K562 (cell line): ENCODE results near the gene KDM2B. TPM values are rescaled to one million over a fixed set of nuclear protein-coding genes. Genes with fewer than 3 reads are reported as not detected.

Source experiments
- ASH1L ChIP-seq: fragments of 450-650 bp; IDR thresholded peaks from 2 replicates; pipeline ENCODE4 v1.6.1; 2018; ENCODE audit warnings: borderline replicate concordance, mild to moderate bottlenecking, low read depth; ENCODE audit not compliant: partially characterized antibody
- ETV6 ChIP-seq, 3 experiments: fragments of 150-350 bp in 1 of 3; sonication (generic) in 1 of 3; formaldehyde crosslinking in 1 of 3; IDR thresholded peaks; 2 replicates each; pipeline versions ENCODE4 v1.6.1 to v1.8.0; 2014 to 2022; ENCODE audit warnings: borderline replicate concordance in 2 of 3, low read depth in 2 of 3, antibody characterized with exemption in 1 of 3, low read length in 1 of 3, mild to moderate bottlenecking in 1 of 3, missing genetic modification reagents in 1 of 3
- FOXK2 ChIP-seq, 2 experiments: fragments of 450-650 bp; IDR thresholded peaks in 1 of 2; conservative IDR thresholded peaks in 1 of 2; 2 replicates each; pipeline ENCODE4 v1.6.1; 2016; ENCODE audit warnings: low read depth in 2 of 2, mild to moderate bottlenecking in 1 of 2
- GTF2F1 ChIP-seq: IDR thresholded peaks from 2 replicates; pipeline ENCODE4 v1.6.1; 2011; ENCODE audit warnings: low read depth, low read length, improper control_type of control experiment
- HDAC2 ChIP-seq: fragments of 450-650 bp; IDR thresholded peaks from 2 replicates; pipeline ENCODE4 v1.6.1; 2016; ENCODE audit warnings: mild to moderate bottlenecking
- HDAC6 ChIP-seq: IDR thresholded peaks from 2 replicates; pipeline ENCODE4 v1.6.1; 2012; ENCODE audit warnings: low read depth, mild to moderate bottlenecking, control low read depth, inconsistent platforms, low read length, moderate library complexity
- IFI16 ChIP-seq: fragments of 250-450 bp; sonication (Bioruptor Pico); IDR thresholded peaks from 2 replicates; pipeline ENCODE4 v2.1.2; 2022; ENCODE audit warnings: mild to moderate bottlenecking, inconsistent platforms
- MAFK ChIP-seq: IDR thresholded peaks from 2 replicates; pipeline ENCODE4 v1.6.1; 2011; ENCODE audit warnings: low read length, improper control_type of control experiment
- MYNN ChIP-seq, 2 experiments: sonication (generic); formaldehyde crosslinking in 1 of 2; IDR thresholded peaks; 2 replicates each; pipeline versions ENCODE4 v1.5.0 to v1.6.1; 2016 to 2020; ENCODE audit warnings: antibody characterized with exemption in 1 of 2, missing genetic modification reagents in 1 of 2
- NONO ChIP-seq, 2 experiments: fragments of 200-400 bp in 1 of 2; fragments of 450-650 bp in 1 of 2; formaldehyde crosslinking in 1 of 2; IDR thresholded peaks; 2 replicates each; pipeline ENCODE4 v1.6.1; 2017; ENCODE audit warnings: low read depth in 2 of 2, mild to moderate bottlenecking in 2 of 2, moderate library complexity in 2 of 2, low read length in 1 of 2
- OTX1 ChIP-seq: fragments of 450-650 bp; formaldehyde crosslinking; IDR thresholded peaks from 2 replicates; pipeline ENCODE4 v1.4.0; 2022; ENCODE audit warnings: mild to moderate bottlenecking
- POLR2A ChIP-seq: fragments of 450-650 bp; conservative IDR thresholded peaks from 2 replicates; pipeline ENCODE4 v1.6.1; 2016
- POLR2G ChIP-seq: fragments of 200-400 bp; formaldehyde crosslinking; IDR thresholded peaks from 2 replicates; pipeline ENCODE4 v1.6.1; 2017; ENCODE audit warnings: low read depth, mild to moderate bottlenecking, antibody characterized with exemption, low read length, moderate library complexity
- RNF2 ChIP-seq: sonication (generic); IDR thresholded peaks from 2 replicates; pipeline ENCODE4 v1.6.1; 2016
- RUNX1 ChIP-seq: sonication (generic); IDR thresholded peaks from 2 replicates; pipeline ENCODE4 v1.6.1; 2016; ENCODE audit warnings: antibody characterized with exemption, low read depth
- TAL1 ChIP-seq: fragments of 450-650 bp; IDR thresholded peaks from 2 replicates; pipeline ENCODE4 v1.6.1; 2016; ENCODE audit warnings: mild to moderate bottlenecking
- TEAD1 ChIP-seq, 2 experiments: fragments of 450-650 bp in 1 of 2; sonication (generic) in 1 of 2; formaldehyde crosslinking; IDR thresholded peaks; 2 replicates each; pipeline versions ENCODE4 v1.4.0 to v1.8.0; 2020 to 2022; ENCODE audit warnings: mild to moderate bottlenecking in 2 of 2, missing genetic modification reagents in 1 of 2
- ZFX ChIP-seq: sonication (generic); formaldehyde crosslinking; IDR thresholded peaks from 2 replicates; pipeline ENCODE4 v1.8.0; 2022; ENCODE audit warnings: mild to moderate bottlenecking, missing genetic modification reagents, moderate library complexity
- ZNF282 ChIP-seq: sonication (generic); formaldehyde crosslinking; IDR thresholded peaks from 2 replicates; pipeline ENCODE4 v1.8.1; 2023; ENCODE audit warnings: missing genetic modification reagents
- ZNF384 ChIP-seq: IDR thresholded peaks from 2 replicates; pipeline ENCODE4 v1.6.1; 2012; ENCODE audit warnings: low read depth, low read length, improper control_type of control experiment
- ZNF79 ChIP-seq: fragments of 250-450 bp; sonication (Bioruptor Pico); IDR thresholded peaks from 2 replicates; pipeline ENCODE4 v1.4.0; 2020; ENCODE audit warnings: low read depth, mild to moderate bottlenecking, moderate library complexity
- polyA plus RNA-seq, 8 experiments: library from polyadenylated mRNA; depleted of rRNA in 4 of 8; stranded (reverse) in 5 of 8; unstranded in 3 of 8; fragments of >200 nt; fragmentation: Nextera tagmentation in 2 of 8; fragmentation: Illumina TruSeq in 1 of 8; extraction: Ambion mirVana in 2 of 8; extraction: Trizol in 1 of 8; gene quantifications; 2 replicates each; pipeline versions ENCODE4 v1.2.1 to v1.2.3, GENCODE V29; 2011 to 2014; ENCODE audit warnings: inconsistent platforms in 1 of 8, missing spikeins in 1 of 8
- total RNA-seq, 7 experiments: library from RNA; depleted of rRNA in 6 of 7; stranded (reverse); fragments of >200 nt in 6 of 7; fragmentation: Illumina TruSeq in 2 of 7; extraction: Trizol in 2 of 7; gene quantifications; 2 replicates each; pipeline versions ENCODE4 v1.2.1 to v1.2.3, GENCODE V29; 2011 to 2021; ENCODE audit warnings: low replicate concordance in 1 of 7
- TF ChIP-seq, protein P1 (sequence below): fragments of 250-450 bp; sonication (Bioruptor Pico); IDR thresholded peaks from 2 replicates; pipeline ENCODE4 v1.6.1; 2021; ENCODE audit warnings: mild to moderate bottlenecking
- TF ChIP-seq, protein P2 (sequence below): sonication (generic); formaldehyde crosslinking; IDR thresholded peaks from 2 replicates; pipeline ENCODE4 v1.8.0; 2022; ENCODE audit warnings: missing genetic modification reagents, mild to moderate bottlenecking, borderline replicate concordance
- TF ChIP-seq, protein P3 (sequence below): IDR thresholded peaks from 2 replicates; pipeline ENCODE4 v1.6.1; 2012; ENCODE audit warnings: low read depth, low read length, improper control_type of control experiment, borderline replicate concordance
- TF ChIP-seq, protein P4 (sequence below): fragments of 250-450 bp; sonication (Bioruptor Pico); IDR thresholded peaks from 2 replicates; pipeline ENCODE4 v1.5.0; 2021

KDM2B gene
- total and polyA plus RNA-seq, 9 of the 15 experiments (the other 6 are each of a cell fraction or from before 2014, with no cell fraction given) = 7.4 to 50.5 (median 22.5) TPM

DNA sequence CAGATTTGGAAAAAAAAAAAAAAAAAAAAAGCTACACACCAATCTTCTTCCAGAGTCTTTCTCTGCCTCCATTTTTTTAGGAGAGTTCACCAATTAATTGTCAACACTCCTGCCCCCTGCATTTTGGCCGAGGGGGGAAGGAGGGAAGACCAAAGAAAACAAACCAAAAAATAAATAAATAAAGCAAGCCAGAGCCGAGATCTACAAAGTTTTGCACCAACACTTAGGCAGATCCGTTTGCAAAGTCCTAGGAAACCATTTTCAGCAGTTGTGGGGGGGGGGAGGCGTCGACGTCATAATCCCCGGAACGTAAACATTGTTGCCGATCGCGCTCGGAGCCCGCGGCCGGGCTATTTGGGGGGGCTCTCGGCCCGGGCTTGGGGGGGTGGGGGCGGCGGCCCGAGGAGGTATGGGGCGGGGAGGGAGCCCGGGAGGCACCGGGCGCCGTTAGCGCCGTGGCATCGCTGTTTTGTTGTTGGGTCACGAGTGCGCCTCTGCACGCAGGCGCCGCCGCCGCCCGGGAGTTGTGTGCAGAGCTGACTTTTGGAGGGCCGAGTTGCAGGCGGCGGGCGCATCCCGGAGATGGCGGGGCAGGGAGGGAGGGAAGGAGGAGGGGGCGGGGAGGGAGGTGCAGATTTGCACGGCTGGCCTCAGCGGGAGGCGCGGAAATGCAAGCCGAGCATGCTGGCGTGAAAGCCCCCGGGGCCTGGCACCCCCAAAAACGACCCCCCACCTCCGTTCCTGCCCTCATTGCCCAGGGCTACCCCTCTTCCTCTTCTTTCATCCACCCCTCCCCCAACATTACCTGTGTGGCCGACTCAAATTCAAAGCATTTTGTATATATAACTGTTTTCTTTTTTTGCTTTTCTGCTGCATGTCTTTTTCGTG is 598 bp downstream of the KDM2B start (continued):
- TF ChIP-seq, protein P1, sequence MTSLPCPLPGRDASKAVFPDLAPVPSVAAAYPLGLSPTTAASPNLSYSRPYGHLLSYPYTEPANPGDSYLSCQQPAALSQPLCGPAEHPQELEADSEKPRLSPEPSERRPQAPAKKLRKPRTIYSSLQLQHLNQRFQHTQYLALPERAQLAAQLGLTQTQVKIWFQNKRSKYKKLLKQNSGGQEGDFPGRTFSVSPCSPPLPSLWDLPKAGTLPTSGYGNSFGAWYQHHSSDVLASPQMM (CRISPR knock-in tag) = no peak
- TF ChIP-seq ZNF282 (CRISPR knock-in tag) (no peak), MAFK (no peak), HDAC2 (no peak), GTF2F1 (no peak), TAL1 (no peak), ZNF79 (CRISPR knock-in tag) (no peak), HDAC6 (no peak), RUNX1 (no peak), ETV6 (IDR thresholded peaks at IDR 0.05; ENCODE audit: borderline replicate concordance in 1 of 2, low read depth in 2 of 2, low read length in 1 of 2) (no peak), ETV6 (CRISPR knock-in tag; IDR thresholded peaks at IDR 0.05; ENCODE audit: borderline replicate concordance) (no peak), ASH1L (no peak), TEAD1 (CRISPR knock-in tag; IDR thresholded peaks at IDR 0.05) (no peak), ZNF384 (peak; percentile 58), NONO (IDR thresholded peaks at IDR 0.05; ENCODE audit: low read depth in 2 of 2, low read length in 1 of 2) (no peak), POLR2G (peak; percentile 81), FOXK2 (conservative IDR thresholded peaks at IDR 0.05 in 1 of 2, IDR thresholded peaks at IDR 0.05 in 1 of 2; ENCODE audit: low read depth in 2 of 2) (peak; percentile 50 to 57; a peak in 3 of 4 replicates), RNF2 (no peak), ZFX (peak; percentile 44), IFI16 (CRISPR knock-in tag) (no peak), MYNN (IDR thresholded peaks at IDR 0.05) (no peak), MYNN (CRISPR knock-in tag; IDR thresholded peaks at IDR 0.05) (no peak), OTX1 (CRISPR knock-in tag) (no peak), POLR2A (peak; percentile 29; the same call in 1 of the 2 replicates)
- TF ChIP-seq, protein P2, sequence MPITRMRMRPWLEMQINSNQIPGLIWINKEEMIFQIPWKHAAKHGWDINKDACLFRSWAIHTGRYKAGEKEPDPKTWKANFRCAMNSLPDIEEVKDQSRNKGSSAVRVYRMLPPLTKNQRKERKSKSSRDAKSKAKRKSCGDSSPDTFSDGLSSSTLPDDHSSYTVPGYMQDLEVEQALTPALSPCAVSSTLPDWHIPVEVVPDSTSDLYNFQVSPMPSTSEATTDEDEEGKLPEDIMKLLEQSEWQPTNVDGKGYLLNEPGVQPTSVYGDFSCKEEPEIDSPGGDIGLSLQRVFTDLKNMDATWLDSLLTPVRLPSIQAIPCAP (CRISPR knock-in tag) = no peak
- TF ChIP-seq, protein P3, sequence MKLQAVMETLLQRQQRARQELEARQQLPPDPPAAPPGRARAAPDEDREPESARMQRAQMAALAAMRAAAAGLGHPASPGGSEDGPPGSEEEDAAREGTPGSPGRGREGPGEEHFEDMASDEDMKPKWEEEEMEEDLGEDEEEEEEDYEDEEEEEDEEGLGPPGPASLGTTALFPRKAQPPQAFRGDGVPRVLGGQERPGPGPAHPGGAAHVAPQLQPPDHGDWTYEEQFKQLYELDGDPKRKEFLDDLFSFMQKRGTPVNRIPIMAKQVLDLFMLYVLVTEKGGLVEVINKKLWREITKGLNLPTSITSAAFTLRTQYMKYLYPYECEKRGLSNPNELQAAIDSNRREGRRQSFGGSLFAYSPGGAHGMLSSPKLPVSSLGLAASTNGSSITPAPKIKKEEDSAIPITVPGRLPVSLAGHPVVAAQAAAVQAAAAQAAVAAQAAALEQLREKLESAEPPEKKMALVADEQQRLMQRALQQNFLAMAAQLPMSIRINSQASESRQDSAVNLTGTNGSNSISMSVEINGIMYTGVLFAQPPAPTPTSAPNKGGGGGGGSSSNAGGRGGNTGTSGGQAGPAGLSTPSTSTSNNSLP = no peak
- TF ChIP-seq, protein P4, sequence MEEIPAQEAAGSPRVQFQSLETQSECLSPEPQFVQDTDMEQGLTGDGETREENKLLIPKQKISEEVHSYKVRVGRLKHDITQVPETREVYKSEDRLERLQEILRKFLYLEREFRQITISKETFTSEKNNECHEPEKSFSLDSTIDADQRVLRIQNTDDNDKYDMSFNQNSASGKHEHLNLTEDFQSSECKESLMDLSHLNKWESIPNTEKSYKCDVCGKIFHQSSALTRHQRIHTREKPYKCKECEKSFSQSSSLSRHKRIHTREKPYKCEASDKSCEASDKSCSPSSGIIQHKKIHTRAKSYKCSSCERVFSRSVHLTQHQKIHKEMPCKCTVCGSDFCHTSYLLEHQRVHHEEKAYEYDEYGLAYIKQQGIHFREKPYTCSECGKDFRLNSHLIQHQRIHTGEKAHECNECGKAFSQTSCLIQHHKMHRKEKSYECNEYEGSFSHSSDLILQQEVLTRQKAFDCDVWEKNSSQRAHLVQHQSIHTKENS = no peak
